KMS-11 (cell line): Measurements from ENCODE around the gene DAP.

ENCODE experiments used
- H2AFZ ChIP-seq: fragments of 200-600 bp; sonication (generic); 2 replicates; pipeline ENCODE4 v1.6.1; 2016; ENCODE audit warnings: antibody characterized with exemption, mixed run types, low read depth
- H3K27ac ChIP-seq: fragments of 200-600 bp; sonication (generic); 2 replicates; pipeline ENCODE4 v1.6.1; 2016; ENCODE audit warnings: mild to moderate bottlenecking, mixed run types
- H3K27me3 ChIP-seq: fragments of 200-600 bp; sonication (generic); 2 replicates; pipeline ENCODE4 v1.6.1; 2017; ENCODE audit warnings: mild to moderate bottlenecking, low read depth, mixed run types, moderate library complexity; ENCODE audit not compliant: insufficient read depth
- H3K36me3 ChIP-seq: fragments of 200-600 bp; sonication (generic); 2 replicates; pipeline ENCODE4 v1.6.1; 2017; ENCODE audit warnings: mild to moderate bottlenecking, mixed run types; ENCODE audit not compliant: insufficient read depth
- H3K4me1 ChIP-seq: fragments of 200-600 bp; sonication (generic); 2 replicates; pipeline ENCODE4 v1.6.1; 2016; ENCODE audit warnings: mild to moderate bottlenecking, low read depth, mixed run types; ENCODE audit not compliant: poor library complexity, severe bottlenecking
- H3K4me2 ChIP-seq: fragments of 200-600 bp; sonication (generic); 2 replicates; pipeline ENCODE4 v1.7.0; 2016; ENCODE audit warnings: mild to moderate bottlenecking, mixed run types
- H3K4me3 ChIP-seq: fragments of 200-600 bp; sonication (generic); IDR thresholded peaks from 2 replicates; pipeline ENCODE4 v1.6.1; 2017; ENCODE audit warnings: low read depth, low read length, mixed read lengths; ENCODE audit not compliant: insufficient read depth
- H3K79me2 ChIP-seq: fragments of 200-600 bp; sonication (generic); 2 replicates; pipeline ENCODE4 v1.6.1; 2016; ENCODE audit warnings: low read depth, mixed run types; ENCODE audit not compliant: insufficient read depth
- H3K9ac ChIP-seq: fragments of 200-600 bp; sonication (generic); 2 replicates; pipeline ENCODE4 v1.6.1; 2016; ENCODE audit warnings: mild to moderate bottlenecking, mixed run types
- H4K20me1 ChIP-seq: fragments of 200-600 bp; sonication (generic); 2 replicates; pipeline ENCODE4 v1.6.1; 2016; ENCODE audit warnings: mild to moderate bottlenecking, mixed run types; ENCODE audit not compliant: insufficient read depth
- TF ChIP-seq, protein P1 (sequence below): fragments of 200-600 bp; sonication (generic); conservative IDR thresholded peaks from 2 replicates; pipeline ENCODE4 v1.6.1; 2017; ENCODE audit warnings: low read depth, mild to moderate bottlenecking, antibody characterized with exemption, low read length, moderate library complexity, mixed read lengths

DAP gene

GRCh38 chr5:10660135-10660534, 100.9 kb downstream of the DAP start:
- H3K36me3 ChIP-seq, result no peaks in the 10 kb centered on the region
- H3K4me1 ChIP-seq, result no peaks in the 10 kb centered on the region
- H3K4me3 ChIP-seq, result no peak overlapping the region
- no peaks in the 10 kb centered on the region for H3K27me3 ChIP-seq
- no peaks in the 10 kb centered on the region for H3K79me2 ChIP-seq
- no peak overlapping the region for H3K27ac ChIP-seq
- no peak overlapping the region for H3K9ac ChIP-seq
- TF ChIP-seq, protein P1, sequence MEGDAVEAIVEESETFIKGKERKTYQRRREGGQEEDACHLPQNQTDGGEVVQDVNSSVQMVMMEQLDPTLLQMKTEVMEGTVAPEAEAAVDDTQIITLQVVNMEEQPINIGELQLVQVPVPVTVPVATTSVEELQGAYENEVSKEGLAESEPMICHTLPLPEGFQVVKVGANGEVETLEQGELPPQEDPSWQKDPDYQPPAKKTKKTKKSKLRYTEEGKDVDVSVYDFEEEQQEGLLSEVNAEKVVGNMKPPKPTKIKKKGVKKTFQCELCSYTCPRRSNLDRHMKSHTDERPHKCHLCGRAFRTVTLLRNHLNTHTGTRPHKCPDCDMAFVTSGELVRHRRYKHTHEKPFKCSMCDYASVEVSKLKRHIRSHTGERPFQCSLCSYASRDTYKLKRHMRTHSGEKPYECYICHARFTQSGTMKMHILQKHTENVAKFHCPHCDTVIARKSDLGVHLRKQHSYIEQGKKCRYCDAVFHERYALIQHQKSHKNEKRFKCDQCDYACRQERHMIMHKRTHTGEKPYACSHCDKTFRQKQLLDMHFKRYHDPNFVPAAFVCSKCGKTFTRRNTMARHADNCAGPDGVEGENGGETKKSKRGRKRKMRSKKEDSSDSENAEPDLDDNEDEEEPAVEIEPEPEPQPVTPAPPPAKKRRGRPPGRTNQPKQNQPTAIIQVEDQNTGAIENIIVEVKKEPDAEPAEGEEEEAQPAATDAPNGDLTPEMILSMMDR, result no peak
- H2AFZ ChIP-seq, result no peak overlapping the region
- no peaks in the 10 kb centered on the region for H4K20me1 ChIP-seq
- H3K4me2 ChIP-seq, result no peak overlapping the region

- H3K27me3 ChIP-seq, result no peaks in the 10 kb centered on the region
- H3K4me3 ChIP-seq, result no peak overlapping the region
- no peak overlapping the region for H2AFZ ChIP-seq
- no peak overlapping the region for H3K27ac ChIP-seq
- H3K36me3 ChIP-seq, result no peaks in the 10 kb centered on the region
- H3K79me2 ChIP-seq, result no peaks in the 10 kb centered on the region
- TF ChIP-seq, protein P1, result no peak
- H3K9ac ChIP-seq, result no peak overlapping the region
- H4K20me1 ChIP-seq, result no peaks in the 10 kb centered on the region
- H3K4me2 ChIP-seq, result no peak overlapping the region
- H3K4me1 ChIP-seq, result no peaks in the 10 kb centered on the region
These were observed 102.8 kb downstream of the DAP start for GRCh38 chr5:10658265-10658664.

GRCh38 chr5:10655972-10656830, 104.8 kb downstream of the DAP start:
- no peak overlapping the region for H3K4me3 ChIP-seq
- H3K79me2 ChIP-seq, result no peaks in the 10 kb centered on the region
- TF ChIP-seq, protein P1, result no peak
- H2AFZ ChIP-seq, result no peak overlapping the region
- no peaks in the 10 kb centered on the region for H3K36me3 ChIP-seq
- H3K4me1 ChIP-seq, result no peaks in the 10 kb centered on the region
- no peak overlapping the region for H3K9ac ChIP-seq
- no peaks in the 10 kb centered on the region for H3K27me3 ChIP-seq
- no peaks in the 10 kb centered on the region for H4K20me1 ChIP-seq
- no peak overlapping the region for H3K4me2 ChIP-seq
- H3K27ac ChIP-seq, result no peak overlapping the region

DNA sequence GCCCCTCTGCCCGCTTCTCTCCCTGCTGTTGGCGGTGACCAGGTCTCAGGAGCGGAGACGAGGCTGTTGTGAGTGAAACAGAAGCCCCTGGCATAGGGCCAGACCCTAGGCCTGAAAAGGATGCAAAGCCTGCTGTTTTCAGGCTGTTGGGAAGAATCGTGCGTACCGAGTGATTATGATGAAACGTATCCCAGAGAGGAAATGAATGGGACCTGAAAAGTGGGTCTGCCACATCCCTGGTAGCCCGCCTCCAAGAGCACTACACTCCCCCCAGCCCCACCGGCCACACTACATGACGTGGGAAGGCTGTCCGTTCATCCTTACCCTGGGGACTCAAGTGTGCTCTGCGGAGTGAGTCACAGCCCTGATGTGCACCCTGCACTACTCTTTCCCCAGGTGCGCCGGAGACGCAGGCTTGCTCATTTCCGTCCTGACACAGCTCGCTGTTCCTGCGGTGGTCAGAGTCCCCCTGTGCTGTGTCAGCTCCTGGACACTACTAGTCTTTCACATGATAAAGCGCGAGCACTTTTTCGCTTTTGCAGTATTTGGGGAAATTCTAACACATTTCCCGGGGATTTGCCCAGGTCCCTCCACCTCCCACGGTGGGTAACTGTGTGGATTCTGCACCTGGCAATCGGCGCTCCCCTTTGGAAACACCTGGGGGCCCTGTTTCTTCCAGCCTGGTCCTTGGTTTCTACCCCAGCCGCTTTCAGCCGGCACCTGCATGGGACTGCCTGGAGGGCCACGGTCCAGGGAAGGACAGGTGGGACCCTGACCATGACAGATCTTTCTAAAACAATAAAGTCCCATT, 105.7 kb downstream of the DAP start:
- H3K4me2 ChIP-seq, result no peak overlapping the region
- H3K79me2 ChIP-seq, result no peaks in the 10 kb centered on the region
- H3K27ac ChIP-seq, result no peak overlapping the region
- no peaks in the 10 kb centered on the region for H4K20me1 ChIP-seq
- no peaks in the 10 kb centered on the region for H3K4me1 ChIP-seq
- H3K9ac ChIP-seq, result no peak overlapping the region
- no peak overlapping the region for H3K4me3 ChIP-seq
- TF ChIP-seq, protein P1, result no peak
- H3K27me3 ChIP-seq, result no peaks in the 10 kb centered on the region
- H3K36me3 ChIP-seq, result no peaks in the 10 kb centered on the region
- H2AFZ ChIP-seq, result no peak overlapping the region
